Mononuclear cell (primary cell): Measurements from ENCODE around the gene HNRNPA0. TPM values are rescaled to one million over a fixed set of nuclear protein-coding genes. Genes with fewer than 3 reads are reported as not detected.

Source experiments
- H3K27me3 ChIP-seq: 2 replicates; pipeline ENCODE4 v1.6.0; 2011; ENCODE audit warnings: low read length, control low read depth; ENCODE audit not compliant: insufficient read depth
- H3K4me1 ChIP-seq: 2 replicates; pipeline ENCODE4 v1.5.1; 2011; ENCODE audit warnings: mild to moderate bottlenecking, low read length, control low read depth; ENCODE audit not compliant: insufficient read depth
- H3K4me3 ChIP-seq: 2 replicates; pipeline ENCODE4 v1.5.1; 2011; ENCODE audit warnings: mild to moderate bottlenecking, low read length, moderate library complexity
- H3K9me3 ChIP-seq: 2 replicates; pipeline ENCODE4 v1.5.1; 2011; ENCODE audit warnings: low read depth, mild to moderate bottlenecking, control low read depth, low read length
- total RNA-seq: library from RNA; depleted of rRNA; stranded (reverse); fragments of >200 nt; gene quantifications from one replicate; pipeline ENCODE4 v1.2.3, GENCODE V29; 2012

HNRNPA0 gene
- total RNA-seq, 1 donor, result 17.3 TPM

GRCh38 chr5:137760719-137761516 is 6.8 kb upstream of the HNRNPA0 start:
- H3K4me1 ChIP-seq, result no peaks in the 10 kb centered on the region

GRCh38 chr5:137760294-137760693 is 6.1 kb upstream of the HNRNPA0 start:
- Histone ChIP-seq H3K4me1 (peaks cover 2% of the 10 kb centered on the region), H3K9me3 (no peaks in the 10 kb centered on the region), H3K27me3 (no peaks in the 10 kb centered on the region), H3K4me3 (no peak overlapping the region)

More at GRCh38 chr5:137760719-137761516, 6.8 kb upstream of the HNRNPA0 start:
- H3K9me3 ChIP-seq, result no peaks in the 10 kb centered on the region
- H3K4me3 ChIP-seq, result no peak overlapping the region
- H3K27me3 ChIP-seq, result no peaks in the 10 kb centered on the region

- no peak overlapping the region for H3K4me3 ChIP-seq
- no peaks in the 10 kb centered on the region for H3K27me3 ChIP-seq
- no peaks in the 10 kb centered on the region for H3K9me3 ChIP-seq
- H3K4me1 ChIP-seq, result peaks cover 7% of the 10 kb centered on the region
Measured at GRCh38 chr5:137758715-137759306, 4.6 kb upstream of the HNRNPA0 start.

- Histone ChIP-seq H3K27me3 (no peaks in the 10 kb centered on the region), H3K9me3 (no peaks in the 10 kb centered on the region), H3K4me3 (no peak overlapping the region), H3K4me1 (peaks cover 7% of the 10 kb centered on the region)
Measured at GRCh38 chr5:137758121-137758520, 4.0 kb upstream of the HNRNPA0 start.

- no peaks in the 10 kb centered on the region for H3K9me3 ChIP-seq
- H3K27me3 ChIP-seq, result no peaks in the 10 kb centered on the region
- peaks cover 10% of the 10 kb centered on the region for H3K4me1 ChIP-seq
- H3K4me3 ChIP-seq, result no peak overlapping the region
Measured at GRCh38 chr5:137757634-137758033, 3.5 kb upstream of the HNRNPA0 start.

DNA sequence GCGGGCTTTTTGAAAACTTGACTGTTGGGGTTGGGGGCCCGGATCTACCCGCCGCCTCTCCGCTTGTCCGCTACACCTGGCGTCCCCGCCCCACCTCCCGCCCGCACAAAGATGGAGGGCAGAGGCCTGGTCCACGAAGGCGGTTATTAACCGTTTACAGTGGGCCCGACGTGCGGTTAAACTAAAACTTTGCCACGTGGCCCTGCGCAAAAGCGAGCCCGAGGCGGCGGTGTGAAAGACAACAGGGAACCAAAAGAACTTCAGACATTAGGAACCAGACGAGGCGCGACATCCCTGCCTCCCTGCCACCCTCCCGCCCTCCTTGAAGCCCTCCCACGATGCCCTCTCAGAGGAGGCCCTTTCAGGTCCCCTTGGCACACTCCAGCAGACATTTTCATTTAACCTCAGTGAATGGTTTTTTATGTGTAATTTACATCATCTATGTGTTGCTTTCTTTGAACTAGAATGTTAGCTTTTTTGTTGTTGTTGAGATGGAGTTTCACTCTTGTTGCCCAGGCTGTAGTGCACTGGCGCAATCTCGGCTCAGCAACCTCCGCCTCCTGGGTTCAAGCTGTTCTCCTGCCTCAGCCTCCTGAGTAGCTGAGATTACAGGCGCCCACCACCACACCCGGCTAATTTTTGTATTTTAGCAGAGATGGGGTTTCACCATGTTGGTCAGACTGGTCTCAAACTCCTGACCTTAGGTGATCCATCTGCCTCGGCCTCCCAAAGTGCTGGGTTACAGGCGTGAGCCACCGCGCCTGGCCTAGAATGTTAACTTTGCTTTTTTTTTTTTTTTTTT is 999 bp upstream of the HNRNPA0 start:
- no peaks in the 10 kb centered on the region for H3K27me3 ChIP-seq
- peak overlapping the region; percentile 85 for H3K4me3 ChIP-seq
- H3K9me3 ChIP-seq, result no peaks in the 10 kb centered on the region
- H3K4me1 ChIP-seq, result peaks cover 20% of the 10 kb centered on the region

DNA sequence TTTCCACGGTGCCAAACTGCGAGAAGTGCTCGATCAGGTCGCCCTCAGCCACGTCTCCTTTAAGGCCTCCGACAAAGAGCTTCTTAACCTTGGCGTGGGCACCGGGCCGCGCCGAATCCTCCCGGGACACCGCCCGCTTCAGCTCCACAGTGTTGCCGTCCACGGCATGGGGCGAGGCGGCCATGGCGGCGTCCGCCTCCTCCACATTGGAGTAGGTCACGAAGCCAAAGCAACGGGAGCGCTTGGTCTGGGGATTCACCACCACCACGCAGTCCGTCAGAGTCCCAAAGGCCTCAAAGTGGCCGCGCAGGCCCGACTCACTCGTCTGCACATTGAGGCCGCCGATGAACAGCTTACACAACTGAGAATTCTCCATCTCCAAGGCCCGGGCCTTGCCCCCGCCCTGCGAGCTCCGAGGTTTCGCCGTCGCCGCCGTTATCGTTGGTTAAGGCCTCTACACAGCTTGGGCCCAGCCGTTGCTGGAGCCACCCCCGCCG is 424 bp downstream of the HNRNPA0 start:
- Histone ChIP-seq H3K27me3 (no peaks in the 10 kb centered on the region), H3K4me3 (peak overlapping the region; percentile 85), H3K4me1 (peaks cover 20% of the 10 kb centered on the region), H3K9me3 (no peaks in the 10 kb centered on the region)

- Histone ChIP-seq H3K27me3 (no peaks in the 10 kb centered on the region), H3K9me3 (no peaks in the 10 kb centered on the region), H3K4me1 (peaks cover 20% of the 10 kb centered on the region), H3K4me3 (peak overlapping the region; percentile 85)
Measured at GRCh38 chr5:137752905-137753690, 1.1 kb downstream of the HNRNPA0 start.

DNA sequence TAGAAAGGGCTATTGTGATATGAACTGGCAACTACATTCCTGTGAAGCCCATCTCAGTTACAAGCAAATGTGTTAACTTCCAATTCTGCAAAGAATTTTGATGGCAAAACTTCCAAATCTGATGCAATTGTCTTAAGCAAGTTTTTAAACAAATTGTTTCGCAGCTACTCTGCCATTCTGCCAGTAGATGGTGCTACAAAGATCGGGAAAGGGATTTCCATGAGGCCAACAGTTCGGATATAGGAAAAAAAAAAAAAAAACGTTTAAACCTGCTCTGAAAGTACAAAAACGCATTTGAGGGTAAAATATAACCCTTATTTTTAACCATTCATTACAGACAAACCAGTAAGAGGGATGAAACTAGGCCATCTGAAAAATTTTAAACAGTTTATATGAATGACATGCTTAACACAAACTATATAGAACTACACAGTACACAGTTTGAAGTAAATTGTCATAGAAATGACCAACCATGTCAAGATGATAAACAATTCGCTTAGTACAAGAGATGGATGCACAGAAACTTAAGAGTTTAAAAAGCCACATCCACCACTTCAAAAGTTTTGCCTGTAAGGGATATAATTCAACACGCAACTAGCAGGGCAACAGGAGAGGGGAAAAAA is 2.2 kb downstream of the HNRNPA0 start:
- Histone ChIP-seq H3K9me3 (no peaks in the 10 kb centered on the region), H3K4me1 (peaks cover 20% of the 10 kb centered on the region), H3K4me3 (peak overlapping the region; percentile 85), H3K27me3 (no peaks in the 10 kb centered on the region)

DNA sequence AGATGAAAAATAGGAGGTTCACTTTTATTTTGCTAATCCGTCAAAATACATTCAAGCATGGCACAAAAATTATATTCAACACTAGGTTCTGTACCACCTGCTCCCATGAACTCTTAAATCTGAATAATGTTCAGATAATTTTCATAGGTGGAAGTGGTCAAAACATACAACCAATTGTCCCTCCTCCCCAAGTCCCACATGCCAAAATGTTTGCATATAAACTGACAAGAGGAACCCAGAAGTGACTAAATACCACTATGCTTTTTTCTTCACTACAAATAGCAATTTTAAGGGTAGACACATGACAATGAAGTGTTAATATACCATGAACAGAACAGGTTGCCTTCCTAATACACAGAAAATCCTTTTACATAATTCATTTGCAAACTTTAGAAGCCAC is 3.7 kb downstream of the HNRNPA0 start:
- H3K4me1 ChIP-seq, result peaks cover 20% of the 10 kb centered on the region
- H3K4me3 ChIP-seq, result no peak overlapping the region
- H3K27me3 ChIP-seq, result no peaks in the 10 kb centered on the region
- no peaks in the 10 kb centered on the region for H3K9me3 ChIP-seq

DNA sequence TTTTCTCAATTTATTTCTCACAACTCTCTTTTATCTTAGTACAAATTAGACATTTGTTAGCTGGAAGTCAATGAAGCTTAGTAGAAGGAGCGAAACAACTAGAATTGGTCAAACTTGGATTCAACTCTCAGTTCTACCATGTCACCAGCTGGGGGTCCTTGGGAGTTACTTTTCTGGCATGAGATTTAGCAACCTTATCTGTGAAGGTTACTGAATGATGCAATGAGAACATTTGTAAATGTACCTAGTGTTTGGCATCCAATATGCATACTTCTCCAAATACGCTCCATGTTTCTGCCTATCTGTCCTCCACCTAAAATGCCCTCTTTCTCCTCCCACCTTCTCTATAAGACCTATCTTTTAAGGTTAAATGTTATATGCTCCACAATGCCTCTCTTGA is 6.3 kb downstream of the HNRNPA0 start:
- no peak overlapping the region for H3K4me3 ChIP-seq
- H3K27me3 ChIP-seq, result no peaks in the 10 kb centered on the region
- H3K9me3 ChIP-seq, result no peaks in the 10 kb centered on the region
- H3K4me1 ChIP-seq, result peaks cover 13% of the 10 kb centered on the region

DNA sequence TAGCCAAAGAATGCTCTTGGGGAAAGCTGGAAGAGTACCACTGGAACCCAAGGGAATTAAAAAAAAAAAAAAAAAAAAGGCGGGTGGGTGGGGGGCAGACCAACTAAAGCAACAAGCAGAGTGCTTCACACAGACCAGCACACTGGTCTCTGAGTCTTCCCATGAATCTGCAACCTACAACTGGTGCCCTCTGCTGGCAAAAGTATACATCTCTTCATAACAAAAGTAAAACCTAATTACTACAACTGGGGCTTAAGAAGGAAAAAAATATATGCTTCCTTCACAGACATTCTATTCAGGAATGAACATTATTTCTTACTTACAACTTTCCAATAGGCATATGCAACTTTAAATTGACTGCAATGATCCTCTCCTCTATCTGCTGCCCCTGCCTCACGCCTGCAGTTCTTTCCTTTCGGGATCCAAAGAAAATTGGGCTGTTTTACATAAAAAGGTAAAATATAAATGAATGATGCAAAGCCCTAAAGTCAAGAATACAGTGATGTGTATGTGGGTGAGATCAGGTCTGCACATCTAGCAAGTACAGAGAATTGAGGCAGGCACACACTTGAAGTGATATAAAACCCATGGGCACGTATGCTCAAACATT is 11.0 kb downstream of the HNRNPA0 start:
- Histone ChIP-seq H3K4me3 (no peak overlapping the region), H3K9me3 (no peaks in the 10 kb centered on the region), H3K27me3 (no peaks in the 10 kb centered on the region), H3K4me1 (no peaks in the 10 kb centered on the region)

DNA sequence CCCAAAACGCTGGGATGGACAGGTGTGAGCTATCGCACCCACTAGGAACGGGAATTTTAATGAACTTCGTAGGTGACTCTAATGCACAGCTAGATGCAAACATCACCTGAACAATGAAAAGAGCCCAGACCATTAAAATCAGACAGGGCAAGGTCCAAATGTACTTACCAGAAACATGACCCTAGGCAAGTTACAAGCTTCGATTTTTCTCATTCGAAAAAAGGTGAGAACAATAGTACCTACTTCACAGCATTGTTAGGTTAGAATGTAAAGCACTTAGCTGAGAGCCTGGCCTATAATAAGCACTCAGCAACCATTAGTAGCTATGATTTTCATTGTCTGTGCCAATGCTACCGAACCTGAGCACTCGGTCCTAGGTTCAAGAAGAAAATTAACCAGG is 12.4 kb downstream of the HNRNPA0 start:
- Histone ChIP-seq H3K4me1 (peaks cover 11% of the 10 kb centered on the region), H3K9me3 (no peaks in the 10 kb centered on the region), H3K4me3 (no peak overlapping the region), H3K27me3 (no peaks in the 10 kb centered on the region)

DNA sequence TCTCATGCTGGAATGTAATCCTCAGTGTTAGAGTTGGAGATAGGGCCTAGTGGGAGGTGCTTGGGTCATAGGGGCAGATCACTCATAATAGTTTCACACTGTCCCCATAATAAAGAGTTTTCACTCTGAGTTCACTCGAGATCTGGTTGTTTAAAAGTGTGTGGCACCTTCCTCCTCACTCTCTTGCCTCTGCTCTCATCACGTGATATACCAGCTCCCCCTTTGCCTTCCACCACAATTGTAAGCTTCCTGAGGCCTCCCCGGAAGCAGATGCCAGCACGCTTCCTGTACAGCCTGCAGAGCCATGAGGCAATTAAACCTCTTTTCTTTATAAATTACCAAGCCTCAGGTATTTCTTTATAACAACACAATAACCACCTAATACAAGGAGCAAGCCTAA is 14.4 kb downstream of the HNRNPA0 start:
- Histone ChIP-seq H3K4me1 (peaks cover 30% of the 10 kb centered on the region), H3K4me3 (no peak overlapping the region), H3K27me3 (no peaks in the 10 kb centered on the region), H3K9me3 (no peaks in the 10 kb centered on the region)
